Renal pelvis (tissue), 12 donors: ENCODE measurements around the gene ASB7. TPM values are rescaled to one million over a fixed set of nuclear protein-coding genes. Genes with fewer than 3 reads are reported as not detected.
"Not testable (repeated sequence)": the region's sequence is repeated elsewhere in the genome, so short reads cannot be mapped to it uniquely, and the experiment has no call there.

ENCODE experiments used
- DNase-seq: peaks from one replicate; pipeline ENCODE4 v3.0.0-alpha.2; 2013
- long read RNA-seq, 16 experiments: transcript quantifications; one replicate each; lab custom pipeline, GENCODE V29; 2026
- polyA plus RNA-seq, 3 donors: library from polyadenylated mRNA; unstranded; fragments of 120-200 nt; gene quantifications; one replicate each; pipeline ENCODE4 v1.2.1, GENCODE V29; 2013; ENCODE audit not compliant: insufficient read length in 3 of 3

Gene ASB7, protein sequence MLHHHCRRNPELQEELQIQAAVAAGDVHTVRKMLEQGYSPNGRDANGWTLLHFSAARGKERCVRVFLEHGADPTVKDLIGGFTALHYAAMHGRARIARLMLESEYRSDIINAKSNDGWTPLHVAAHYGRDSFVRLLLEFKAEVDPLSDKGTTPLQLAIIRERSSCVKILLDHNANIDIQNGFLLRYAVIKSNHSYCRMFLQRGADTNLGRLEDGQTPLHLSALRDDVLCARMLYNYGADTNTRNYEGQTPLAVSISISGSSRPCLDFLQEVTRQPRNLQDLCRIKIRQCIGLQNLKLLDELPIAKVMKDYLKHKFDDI
- 10 to 100 TPM; 14.8 to 17.0 (median 15.6) TPM for polyA plus RNA-seq
- long read RNA-seq, donor 1, full-length matches to known transcripts: 1 of 1 reads
- long read RNA-seq, donor 1, partial matches to known transcripts: 0 of 1 reads
- long read RNA-seq, donor 1, other reads (novel, unspliced or antisense): 0 of 1 reads
- long read RNA-seq, donor 2, full-length matches to known transcripts: 2 of 2 reads
- long read RNA-seq, donor 2, partial matches to known transcripts: 0 of 2 reads
- long read RNA-seq, donor 2, other reads (novel, unspliced or antisense): 0 of 2 reads
- long read RNA-seq, donor 3, full-length matches to known transcripts: 3 of 3 reads
- long read RNA-seq, donor 3, partial matches to known transcripts: 0 of 3 reads
- long read RNA-seq, donor 3, other reads (novel, unspliced or antisense): 0 of 3 reads
- long read RNA-seq, donor 4, partial matches to known transcripts: 0 of 1 reads
- long read RNA-seq, donor 4, other reads (novel, unspliced or antisense): 0 of 1 reads
- long read RNA-seq, donor 5, full-length matches to known transcripts: 1 of 1 reads
- long read RNA-seq, donor 5, partial matches to known transcripts: 0 of 1 reads
- long read RNA-seq, donor 5, other reads (novel, unspliced or antisense): 0 of 1 reads
- long read RNA-seq, donor 6, full-length matches to known transcripts: 2 of 2 reads
- long read RNA-seq, donor 6, partial matches to known transcripts: 0 of 2 reads
- long read RNA-seq, donor 6, other reads (novel, unspliced or antisense): 0 of 2 reads
- long read RNA-seq, donor 7, full-length matches to known transcripts: 4 of 15 reads
- long read RNA-seq, donor 7, partial matches to known transcripts: 11 of 15 reads
- long read RNA-seq, donor 7, other reads (novel, unspliced or antisense): 0 of 15 reads
- long read RNA-seq, donor 8, partial matches to known transcripts: 0 of 1 reads
- long read RNA-seq, donor 8, other reads (novel, unspliced or antisense): 0 of 1 reads
- long read RNA-seq, donor 9, full-length matches to known transcripts: 3 of 3 reads
- long read RNA-seq, donor 9, partial matches to known transcripts: 0 of 3 reads
- long read RNA-seq, donor 9, other reads (novel, unspliced or antisense): 0 of 3 reads
- long read RNA-seq, donor 10: 0 reads
- long read RNA-seq, donor 11, partial matches to known transcripts: 0 of 1 reads
- long read RNA-seq, donor 11, other reads (novel, unspliced or antisense): 0 of 1 reads
- long read RNA-seq, donor 12, full-length matches to known transcripts: 4 of 4 reads
- long read RNA-seq, donor 12, partial matches to known transcripts: 0 of 4 reads
- long read RNA-seq, donor 12, other reads (novel, unspliced or antisense): 0 of 4 reads
- long read RNA-seq, donor 13, full-length matches to known transcripts: 1 of 1 reads
- long read RNA-seq, donor 13, partial matches to known transcripts: 0 of 1 reads
- long read RNA-seq, donor 13, other reads (novel, unspliced or antisense): 0 of 1 reads
- long read RNA-seq, donor 14: 0 reads
- long read RNA-seq, donor 15: 0 reads
- long read RNA-seq, donor 16, partial matches to known transcripts: 0 of 3 reads
- long read RNA-seq, donor 16, other reads (novel, unspliced or antisense): 0 of 3 reads

DNA sequence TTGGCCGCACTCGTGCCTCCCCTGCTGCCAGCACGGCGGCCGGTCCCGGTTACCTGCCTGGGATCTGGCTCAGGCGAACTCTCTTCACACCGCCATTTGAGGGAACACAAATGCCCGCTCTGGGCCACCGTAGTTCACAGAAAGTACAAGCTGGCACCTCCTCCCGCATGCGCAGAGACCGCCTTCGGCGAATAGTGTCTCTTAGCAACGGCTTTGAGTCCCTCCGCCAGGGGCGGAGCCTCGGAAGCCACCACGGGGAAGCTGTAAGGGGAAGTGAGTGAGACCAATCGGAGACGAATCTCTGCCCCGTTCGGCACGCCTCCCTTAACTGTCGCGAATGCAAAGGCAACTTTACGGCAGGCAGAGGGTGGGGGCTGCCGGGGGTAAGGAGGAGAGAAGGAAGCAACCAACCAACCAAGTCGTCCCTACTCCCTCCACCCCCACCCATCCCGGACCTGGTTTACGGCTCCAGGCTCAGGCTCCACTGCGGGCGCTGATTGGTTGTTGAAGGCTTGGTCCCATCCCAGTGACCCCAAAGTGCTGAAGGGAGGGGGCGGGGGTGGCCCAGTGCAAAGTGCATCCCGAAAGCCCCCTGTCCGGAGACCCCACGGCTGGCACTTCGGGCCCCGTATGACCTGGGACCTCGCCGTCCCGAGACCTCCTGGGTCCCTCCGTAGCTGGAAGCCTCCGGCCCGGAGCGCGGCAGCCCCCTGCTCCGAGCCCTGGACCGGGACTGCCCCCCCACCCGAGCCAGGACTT, at the start of gene ASB7, which contains the start of gene LINS1:
ASB7 (plus strand) TSS at position 526 of the 759 bp plus-strand sequence. CDS start 9,628 bp downstream, outside the sequence.
LINS1 (minus strand) TSS at position 121 of the 759 bp plus-strand sequence. CDS start 21,342 bp downstream, outside the sequence.
- peak; percentile 100 for DNase-seq

DNA sequence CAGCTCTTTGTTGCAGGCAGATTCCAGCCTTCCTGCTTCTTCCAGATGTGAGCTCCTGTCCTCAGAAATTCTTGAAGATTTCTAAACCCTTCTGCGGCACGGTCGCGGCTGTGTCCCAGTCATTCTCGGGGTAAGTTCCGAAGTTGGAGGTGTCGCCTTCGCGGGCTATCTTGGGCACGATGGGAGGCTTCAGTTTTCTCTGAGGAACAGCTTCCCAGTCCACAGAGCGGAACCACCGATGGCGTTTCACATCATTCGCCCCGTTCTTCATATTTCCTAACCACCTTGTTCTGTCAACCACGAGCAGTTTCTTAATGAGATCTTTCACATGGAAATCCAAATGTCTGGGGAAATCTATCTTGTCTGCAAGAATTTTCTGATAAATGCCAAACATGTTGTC, 48.9 kb upstream of the ASB7 start:
- DNase-seq: no peak

- no peak for DNase-seq
Observed at GRCh38 chr15:100558771-100559254, 43.6 kb upstream of the ASB7 start.

GRCh38 chr15:100559330-100559729, 43.1 kb upstream of the ASB7 start:
- DNase-seq: no peak

DNA sequence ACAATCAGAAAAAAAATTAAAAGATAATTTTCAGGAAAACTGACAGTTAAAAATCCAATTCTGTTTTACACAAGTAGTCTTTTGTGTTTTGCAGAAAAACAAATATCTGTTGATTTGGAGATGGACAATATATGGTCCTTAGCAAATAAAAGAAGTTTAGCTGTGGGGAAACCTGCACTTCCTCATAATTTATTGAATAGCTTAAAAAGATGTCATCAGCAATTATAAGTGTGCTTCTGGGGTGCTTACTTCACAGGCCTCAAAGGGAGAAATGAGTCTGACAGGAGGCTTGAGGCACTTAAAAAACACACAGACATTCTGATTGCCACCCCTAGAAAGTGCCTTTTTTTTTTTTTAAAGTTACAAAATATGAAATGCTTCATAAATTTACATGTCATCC, 42.1 kb upstream of the ASB7 start:
- no peak for DNase-seq

DNA sequence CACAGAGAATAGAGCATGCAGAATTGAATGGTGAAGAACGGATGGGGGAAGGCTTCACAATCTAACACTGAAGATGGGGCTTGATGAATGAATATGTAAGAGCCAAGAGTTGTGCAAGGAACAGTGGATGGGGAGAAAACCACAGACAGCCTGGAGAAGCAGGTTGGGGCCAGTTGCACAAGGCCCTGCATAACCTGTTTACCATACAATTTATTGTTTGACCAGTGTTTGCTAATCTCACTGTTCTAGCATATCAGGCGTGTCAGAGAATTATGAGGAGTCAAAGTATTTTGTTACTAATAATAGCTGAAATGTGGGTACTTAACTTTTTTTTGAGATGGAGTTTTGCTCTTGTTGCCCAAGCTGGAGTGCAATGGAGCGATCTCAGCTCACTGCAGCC, 36.8 kb upstream of the ASB7 start:
- DNase-seq: no peak

DNA sequence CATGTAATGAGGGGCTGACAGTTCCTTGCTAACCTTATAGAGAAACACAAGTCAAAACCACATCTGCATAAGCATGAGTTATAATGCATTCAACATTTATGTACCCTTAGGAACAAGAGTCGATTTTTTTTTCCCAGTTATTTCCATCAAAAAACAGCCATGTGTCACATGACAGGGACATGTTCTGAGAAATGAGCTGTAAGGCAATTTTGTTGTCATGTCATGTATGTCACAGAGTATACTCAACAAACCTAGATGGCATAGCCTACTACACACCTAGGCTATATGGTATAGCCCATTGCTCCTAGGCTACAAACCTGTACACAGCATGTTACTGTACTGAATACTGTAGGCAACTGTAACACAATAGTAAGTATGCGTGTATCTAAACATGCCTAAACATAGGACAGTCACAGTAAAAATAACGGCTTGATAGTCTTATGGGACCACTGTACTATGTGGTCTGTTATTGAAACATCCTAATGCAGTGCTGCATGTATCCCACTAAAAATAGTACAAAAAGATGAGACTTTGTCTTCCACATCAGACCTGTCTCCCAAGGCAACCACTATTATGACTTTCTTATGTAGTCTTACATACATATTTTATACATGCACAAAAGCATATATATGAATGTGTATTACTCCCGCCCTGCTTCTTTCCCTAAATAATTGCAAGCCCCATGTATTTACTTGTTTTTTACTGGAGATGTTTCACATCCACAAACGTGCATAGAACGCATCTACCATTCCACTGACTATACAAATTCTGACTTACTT, 35.4 kb upstream of the ASB7 start:
- DNase-seq: no peak

- no peak for DNase-seq
Observed at GRCh38 chr15:100569391-100569790, 33.0 kb upstream of the ASB7 start.

DNA sequence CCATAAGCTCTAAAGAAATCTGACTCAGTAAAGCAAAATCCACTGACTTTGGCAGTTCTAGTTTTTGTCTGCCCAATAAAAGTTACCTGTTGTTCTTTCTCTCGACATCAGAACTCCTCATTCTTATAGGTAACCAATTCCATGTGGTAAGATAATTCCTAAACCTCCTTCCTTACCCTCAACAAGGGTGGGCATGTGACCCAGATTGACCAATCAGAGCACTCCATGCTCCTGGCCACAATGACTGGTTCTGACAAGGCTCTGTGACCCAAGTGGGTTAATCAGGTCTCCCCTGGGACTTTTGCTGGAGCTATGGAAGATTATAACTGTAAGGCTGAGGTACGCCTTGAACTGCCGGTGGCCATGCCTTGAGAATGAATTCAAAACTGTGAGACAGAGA, 32.1 kb upstream of the ASB7 start:
- no peak for DNase-seq

DNA sequence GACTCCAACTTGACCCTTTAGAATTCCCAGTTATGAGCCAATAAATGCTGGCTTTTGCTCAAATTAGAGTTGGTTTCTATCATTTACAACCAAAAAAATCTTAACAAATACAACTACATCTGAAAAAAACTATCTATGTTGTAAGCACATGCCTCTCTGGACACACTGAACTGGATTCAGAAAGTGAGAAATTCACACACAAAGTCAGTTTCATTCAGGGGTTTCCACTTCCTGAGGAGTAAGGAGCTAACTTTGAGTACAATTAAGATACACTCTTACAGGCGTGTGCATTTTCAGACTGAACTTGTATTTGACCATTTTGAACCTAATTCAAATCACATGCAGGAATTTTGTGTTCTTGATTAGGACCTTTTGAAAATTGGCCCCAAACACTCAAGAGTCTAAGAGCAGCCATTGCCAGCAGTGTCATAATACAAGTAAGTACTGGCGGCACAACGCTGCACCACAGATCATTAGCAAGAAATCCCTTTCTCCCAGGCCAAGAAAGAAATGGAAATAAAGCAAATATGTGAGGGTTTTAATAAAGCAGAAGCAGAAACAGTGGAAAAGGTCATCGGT, 31.6 kb upstream of the ASB7 start:
- no peak for DNase-seq

- no peak for DNase-seq
Observed at GRCh38 chr15:100571592-100572167, 30.7 kb upstream of the ASB7 start.

- peak; percentile 12 for DNase-seq
Observed at GRCh38 chr15:100572362-100572983, 29.9 kb upstream of the ASB7 start.

DNA sequence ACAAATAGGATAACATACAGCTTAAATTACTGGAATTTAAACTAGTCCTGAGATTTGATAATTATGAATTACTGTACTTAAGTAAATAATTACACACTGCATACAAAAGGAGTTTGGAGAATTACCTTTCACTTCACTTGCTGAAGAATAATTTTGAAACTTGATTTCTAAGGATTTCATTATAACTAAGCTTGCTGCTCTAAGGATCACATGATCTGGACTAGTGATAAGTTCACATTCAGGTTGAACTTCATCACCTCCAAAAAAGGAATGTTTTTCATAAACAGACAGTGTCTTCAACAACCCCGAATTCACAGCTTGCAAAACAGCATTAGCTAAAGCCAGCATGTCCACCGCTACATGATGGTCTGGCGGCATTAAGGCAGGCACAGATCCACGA, 28.9 kb upstream of the ASB7 start:
- no peak for DNase-seq

- DNase-seq: no peak
Observed at GRCh38 chr15:100580414-100580813, 22.0 kb upstream of the ASB7 start.

DNA sequence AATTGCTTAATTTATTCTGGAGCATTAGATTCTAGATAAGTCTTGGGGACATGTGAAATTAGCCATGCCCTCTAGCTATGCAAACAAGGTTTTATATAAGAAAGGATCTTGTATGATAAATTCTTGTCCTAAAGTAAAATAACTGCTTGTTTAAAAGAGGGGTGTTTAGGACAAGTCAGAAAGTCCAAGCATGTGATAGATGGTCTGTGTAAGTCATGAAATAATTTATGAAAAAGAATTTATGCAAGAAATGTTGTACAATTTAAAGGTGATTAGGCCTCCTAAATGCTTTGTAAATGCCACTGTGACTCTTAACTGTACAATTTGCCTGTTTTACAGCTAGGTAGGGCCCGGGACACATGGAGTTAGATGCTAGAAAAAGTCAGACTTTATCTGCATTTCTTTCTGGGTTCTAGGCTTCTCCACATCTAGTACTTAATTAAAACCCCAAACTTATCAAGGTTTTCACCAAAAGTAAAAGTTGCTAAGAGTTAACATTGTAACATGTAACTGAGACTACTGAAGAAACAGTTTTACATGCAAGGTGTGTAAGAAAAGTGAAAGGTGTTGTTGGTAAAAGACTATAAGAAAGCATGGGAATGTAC, 13.6 kb upstream of the ASB7 start:
- DNase-seq: no peak

- not testable (repeated sequence) for DNase-seq
Observed at GRCh38 chr15:100591163-100591562, 11.2 kb upstream of the ASB7 start.

DNA sequence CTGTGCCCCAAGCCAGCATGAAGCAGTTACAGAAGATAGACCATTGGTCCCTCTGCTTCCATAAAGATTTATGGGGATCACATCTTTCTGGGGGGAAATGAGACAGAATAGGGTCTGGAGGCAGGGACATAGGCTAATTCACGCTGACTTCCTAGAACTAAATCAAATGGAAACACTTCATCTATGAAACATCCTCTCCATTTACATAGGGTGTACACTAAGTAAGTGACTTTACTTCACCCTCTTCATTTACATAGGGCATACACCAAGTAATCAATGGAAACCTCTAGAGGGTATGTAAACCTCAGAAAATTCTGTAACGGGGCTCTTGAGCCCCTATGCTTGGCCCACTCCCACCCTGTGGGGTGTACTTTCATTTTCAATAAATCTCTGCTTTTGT, 10.6 kb upstream of the ASB7 start:
- DNase-seq: no peak
